ENCODE results near the gene MARCHF6.
"Not testable (repeated sequence)": the region's sequence is repeated elsewhere in the genome, so short reads cannot be mapped to it uniquely, and the experiment has no call there.

MARCHF6 gene

GRCh38 chr5:10348258-10348657 is 5.2 kb upstream of the MARCHF6 start:
- in situ Hi-C loops (cut with MboI; ENCODE audit: low sequenced_read_pairs): no loop called here

GRCh38 chr5:10351199-10351905 is 2.1 kb upstream of the MARCHF6 start:
- in situ Hi-C loops (cut with MboI; ENCODE audit: low sequenced_read_pairs): no loop called here

- in situ Hi-C loops (cut with MboI; ENCODE audit: low sequenced_read_pairs): no loop called here
Observed at GRCh38 chr5:10351919-10352318, 1.6 kb upstream of the MARCHF6 start.

GRCh38 chr5:10352430-10353240 is 860 bp upstream of the MARCHF6 start:
- in situ Hi-C loops (cut with MboI; ENCODE audit: low sequenced_read_pairs): no loop called here

GRCh38 chr5:10354048-10354872 is 765 bp downstream of the MARCHF6 start:
- in situ Hi-C loops (cut with MboI; ENCODE audit: low sequenced_read_pairs): no loop called here

GRCh38 chr5:10355071-10355889 is 1.8 kb downstream of the MARCHF6 start:
- in situ Hi-C loops (cut with MboI; ENCODE audit: low sequenced_read_pairs): no loop called here

GRCh38 chr5:10358999-10359398 is 5.5 kb downstream of the MARCHF6 start:
- in situ Hi-C loops (cut with MboI; ENCODE audit: low sequenced_read_pairs): no loop called here

GRCh38 chr5:10360686-10361085 is 7.2 kb downstream of the MARCHF6 start:
- in situ Hi-C loops (cut with MboI; ENCODE audit: low sequenced_read_pairs): no loop called here

GRCh38 chr5:10363519-10364185 is 10.2 kb downstream of the MARCHF6 start:
- in situ Hi-C loops (cut with MboI; ENCODE audit: low sequenced_read_pairs): no loop called here

- in situ Hi-C loops (cut with MboI; ENCODE audit: low sequenced_read_pairs): no loop called here
Observed at GRCh38 chr5:10364186-10364689, 10.7 kb downstream of the MARCHF6 start.

GRCh38 chr5:10365782-10366181 is 12.3 kb downstream of the MARCHF6 start:
- in situ Hi-C loops (cut with MboI; ENCODE audit: low sequenced_read_pairs): no loop called here

- in situ Hi-C loops (cut with MboI; ENCODE audit: low sequenced_read_pairs): no loop called here
Observed at GRCh38 chr5:10366310-10367272, 13.1 kb downstream of the MARCHF6 start.

- in situ Hi-C loops (cut with MboI; ENCODE audit: low sequenced_read_pairs): no loop called here
Observed at GRCh38 chr5:10367579-10367978, 14.1 kb downstream of the MARCHF6 start.

GRCh38 chr5:10370931-10371330 is 17.4 kb downstream of the MARCHF6 start:
- in situ Hi-C loops (cut with MboI; ENCODE audit: low sequenced_read_pairs): no loop called here

GRCh38 chr5:10371369-10371768 is 17.9 kb downstream of the MARCHF6 start:
- in situ Hi-C loops (cut with MboI; ENCODE audit: low sequenced_read_pairs): not testable (repeated sequence)

- in situ Hi-C loops (cut with MboI; ENCODE audit: low sequenced_read_pairs): no loop called here
Observed at GRCh38 chr5:10372726-10373709, 19.5 kb downstream of the MARCHF6 start.
